SK-N-MC (cell line): ENCODE measurements around the gene TANC1.

ENCODE experiments used
- EZH2 ChIP-seq: fragments of 200-600 bp; sonication (generic); IDR thresholded peaks from one replicate; pipeline ENCODE4 v1.6.1; 2017; ENCODE audit warnings: antibody characterized with exemption
- FOXP2 ChIP-seq: optimal IDR thresholded peaks from 2 replicates; pipeline ENCODE3; 2011; ENCODE audit warnings: mild to moderate bottlenecking, moderate library complexity; ENCODE audit not compliant: insufficient read depth; ENCODE audit errors: extremely low read length, control extremely low read depth
- POLR2AphosphoS5 ChIP-seq: IDR thresholded peaks from 2 replicates; pipeline ENCODE4 v1.6.1; 2012; ENCODE audit warnings: mild to moderate bottlenecking, low read depth, low read length, borderline replicate concordance

DNA sequence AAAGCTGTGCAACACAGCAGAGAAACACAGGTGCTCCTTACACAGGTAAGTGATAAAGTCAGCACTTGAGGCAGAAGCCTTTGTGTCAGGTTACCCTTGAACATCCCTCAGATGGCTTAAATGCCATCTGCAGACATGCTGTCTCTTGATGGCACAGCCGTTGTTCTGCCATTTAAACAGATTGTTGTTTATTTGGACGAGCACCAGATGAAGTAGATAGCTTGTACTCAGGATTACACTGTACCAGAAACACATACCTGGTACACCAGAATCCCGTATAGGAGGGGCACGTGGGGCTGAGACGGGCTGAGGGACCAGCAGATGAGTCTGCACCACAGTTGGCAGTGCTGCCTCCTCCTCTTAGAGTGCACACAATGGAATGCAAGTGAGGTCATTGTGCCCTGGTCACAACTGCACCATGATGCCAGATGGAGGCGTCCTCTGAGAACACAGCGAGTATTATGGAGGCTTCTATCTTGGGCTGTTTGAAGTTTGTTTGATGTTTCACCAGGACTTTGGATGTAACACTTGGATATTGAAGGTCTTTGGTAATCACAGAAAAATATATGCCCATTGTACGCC, 143.0 kb downstream of the TANC1 start:
- TF ChIP-seq POLR2AphosphoS5 = no peak
- TF ChIP-seq EZH2 = no peak
- no peak for TF ChIP-seq FOXP2
